HUES48 (cell line): Measurements from ENCODE around the gene CAMK2A.

Source experiments
- H3K27ac ChIP-seq: one replicate; pipeline ENCODE4 v1.7.0; 2013; ENCODE audit warnings: low read depth, low read length, inconsistent platforms
- H3K27me3 ChIP-seq: 2 replicates; pipeline ENCODE4 v1.6.1; 2013; ENCODE audit warnings: mild to moderate bottlenecking, low read length; ENCODE audit not compliant: control insufficient read depth, insufficient read depth
- H3K36me3 ChIP-seq: 2 replicates; pipeline ENCODE4 v1.6.1; 2013; ENCODE audit warnings: low read length; ENCODE audit not compliant: control insufficient read depth, insufficient read depth
- H3K4me1 ChIP-seq: 2 replicates; pipeline ENCODE4 v1.6.1; 2013; ENCODE audit warnings: mild to moderate bottlenecking, low read length; ENCODE audit not compliant: control insufficient read depth, insufficient read depth
- H3K4me3 ChIP-seq: 2 replicates; pipeline ENCODE4 v1.5.1; 2013; ENCODE audit warnings: mild to moderate bottlenecking, low read depth, low read length
- H3K9ac ChIP-seq: 2 replicates; pipeline ENCODE4 v1.6.1; 2013; ENCODE audit warnings: mild to moderate bottlenecking, low read depth, low read length, moderate library complexity
- H3K9me3 ChIP-seq: 2 replicates; pipeline ENCODE4 v1.6.1; 2013; ENCODE audit warnings: low read length; ENCODE audit not compliant: control insufficient read depth, insufficient read depth

The CAMK2A gene

GRCh38 chr5:150298701-150299451 lies 9.3 kb upstream of the CAMK2A start:
- no peaks in the 10 kb centered on the region for H3K36me3 ChIP-seq
- H3K27me3 ChIP-seq, result peaks cover 11% of the 10 kb centered on the region
- H3K4me1 ChIP-seq, result peaks cover 20% of the 10 kb centered on the region
- no peak overlapping the region for H3K27ac ChIP-seq
- H3K9ac ChIP-seq, result no peak overlapping the region
- H3K4me3 ChIP-seq, result no peak overlapping the region
- no peaks in the 10 kb centered on the region for H3K9me3 ChIP-seq

- Histone ChIP-seq H3K9me3 (no peaks in the 10 kb centered on the region), H3K4me3 (no peak overlapping the region), H3K27me3 (peaks cover 11% of the 10 kb centered on the region), H3K27ac (no peak overlapping the region), H3K36me3 (no peaks in the 10 kb centered on the region), H3K9ac (no peak overlapping the region), H3K4me1 (peaks cover 12% of the 10 kb centered on the region)
These were observed 8.5 kb upstream of the CAMK2A start for GRCh38 chr5:150297934-150298595.

- Histone ChIP-seq H3K27ac (no peak overlapping the region), H3K9me3 (no peaks in the 10 kb centered on the region), H3K27me3 (peaks cover 11% of the 10 kb centered on the region), H3K4me3 (no peak overlapping the region), H3K9ac (no peak overlapping the region), H3K36me3 (no peaks in the 10 kb centered on the region), H3K4me1 (peaks cover 11% of the 10 kb centered on the region)
These were observed 7.8 kb upstream of the CAMK2A start for GRCh38 chr5:150297236-150297890.

GRCh38 chr5:150296496-150296895 lies 6.9 kb upstream of the CAMK2A start:
- H3K9ac ChIP-seq, result no peak overlapping the region
- peaks cover 6% of the 10 kb centered on the region for H3K27me3 ChIP-seq
- no peaks in the 10 kb centered on the region for H3K36me3 ChIP-seq
- no peaks in the 10 kb centered on the region for H3K9me3 ChIP-seq
- no peak overlapping the region for H3K4me3 ChIP-seq
- H3K4me1 ChIP-seq, result peaks cover 11% of the 10 kb centered on the region
- no peak overlapping the region for H3K27ac ChIP-seq

GRCh38 chr5:150295741-150296486 lies 6.3 kb upstream of the CAMK2A start:
- Histone ChIP-seq H3K4me1 (peaks cover 7% of the 10 kb centered on the region), H3K27ac (no peak overlapping the region), H3K4me3 (no peak overlapping the region), H3K9ac (no peak overlapping the region), H3K27me3 (peaks cover under 1% of the 10 kb centered on the region; the same call in 1 of the 2 replicates), H3K36me3 (no peaks in the 10 kb centered on the region), H3K9me3 (no peaks in the 10 kb centered on the region)

- H3K9ac ChIP-seq, result no peak overlapping the region
- H3K27ac ChIP-seq, result no peak overlapping the region
These were observed 5.6 kb upstream of the CAMK2A start for GRCh38 chr5:150295172-150295634.

GRCh38 chr5:150294551-150295071 lies 5.0 kb upstream of the CAMK2A start:
- Histone ChIP-seq H3K4me3 (no peak overlapping the region), H3K9me3 (no peaks in the 10 kb centered on the region), H3K27me3 (no peaks in the 10 kb centered on the region), H3K36me3 (no peaks in the 10 kb centered on the region), H3K27ac (no peak overlapping the region), H3K4me1 (no peaks in the 10 kb centered on the region), H3K9ac (no peak overlapping the region)

More at GRCh38 chr5:150295172-150295634, 5.6 kb upstream of the CAMK2A start:
- Histone ChIP-seq H3K36me3 (no peaks in the 10 kb centered on the region), H3K9me3 (no peaks in the 10 kb centered on the region), H3K27me3 (no peaks in the 10 kb centered on the region), H3K4me1 (no peaks in the 10 kb centered on the region), H3K4me3 (no peak overlapping the region)

- Histone ChIP-seq H3K4me3 (no peak overlapping the region), H3K4me1 (no peaks in the 10 kb centered on the region), H3K9me3 (no peaks in the 10 kb centered on the region), H3K27me3 (no peaks in the 10 kb centered on the region), H3K9ac (no peak overlapping the region), H3K36me3 (no peaks in the 10 kb centered on the region), H3K27ac (no peak overlapping the region)
These were observed 3.7 kb upstream of the CAMK2A start for GRCh38 chr5:150293091-150293941.

- no peaks in the 10 kb centered on the region for H3K36me3 ChIP-seq
- H3K4me1 ChIP-seq, result no peaks in the 10 kb centered on the region
- no peak overlapping the region for H3K9ac ChIP-seq
- no peaks in the 10 kb centered on the region for H3K9me3 ChIP-seq
- H3K27me3 ChIP-seq, result no peaks in the 10 kb centered on the region
- H3K27ac ChIP-seq, result no peak overlapping the region
- H3K4me3 ChIP-seq, result no peak overlapping the region
These were observed 2.1 kb upstream of the CAMK2A start for GRCh38 chr5:150291388-150292385.
